ENCODE data around the gene CALN1. TPM values are rescaled to one million over a fixed set of nuclear protein-coding genes. Genes with fewer than 3 reads are reported as not detected.

The CALN1 gene
- polyA plus RNA-seq, 1 donor (not counting 4 experiments of a cell fraction or from before 2014, with no cell fraction given), result not detected

- no peaks in the 10 kb centered on the region for H3K79me2 ChIP-seq (ENCODE audit: control insufficient read depth, insufficient read depth, low read length)
- H2AFZ ChIP-seq (ENCODE audit: control insufficient read depth, low read length), result no peak overlapping the region
- H3K4me3 ChIP-seq (ENCODE audit: control insufficient read depth in 2 of 3, extremely low read depth in 1 of 3, insufficient read depth in 2 of 3, low read depth in 1 of 3, low read length in 3 of 3), result no peak overlapping the region
- no peak overlapping the region for H3K9ac ChIP-seq (ENCODE audit: control insufficient read depth, extremely low read depth, insufficient read depth, low read length)
- no peaks in the 10 kb centered on the region for H3K27me3 ChIP-seq (ENCODE audit: control insufficient read depth, extremely low read depth, insufficient read depth, low read length)
- no peak for DNase-seq (ENCODE audit: low read depth, low spot score)
- no peaks in the 10 kb centered on the region for H3K4me1 ChIP-seq (ENCODE audit: control insufficient read depth, extremely low read depth, insufficient read depth, low read length)
- H3K27ac ChIP-seq (ENCODE audit: control insufficient read depth, insufficient read depth, low read length), result no peak overlapping the region
- H4K20me1 ChIP-seq (ENCODE audit: control insufficient read depth, extremely low read depth, insufficient read depth, low read length), result no peaks in the 10 kb centered on the region
- FAIRE-seq, result no peak
- dilution Hi-C loops (cut with MboI; ENCODE audit: extremely low pct_ligation_motif_present, low sequenced_read_pairs), result no loop called here
- H3K4me2 ChIP-seq (ENCODE audit: control insufficient read depth, extremely low read depth, insufficient read depth, low read depth, low read length), result no peak overlapping the region
- H3K9me1 ChIP-seq (ENCODE audit: control insufficient read depth, extremely low read depth, insufficient read depth, low read length), result no peaks in the 10 kb centered on the region
- H3K36me3 ChIP-seq (ENCODE audit: control insufficient read depth in 2 of 2, extremely low read depth in 1 of 2, insufficient read depth in 2 of 2, low read length in 2 of 2), result no peaks in the 10 kb centered on the region
- TF ChIP-seq CTCF (optimal IDR thresholded peaks at IDR 0.05 in 1 of 3, IDR thresholded peaks at IDR 0.05 in 1 of 3, conservative IDR thresholded peaks at IDR 0.05 in 1 of 3; ENCODE audit: extremely low read depth in 1 of 3, insufficient read depth in 2 of 3, low read length in 3 of 3) (no peak), EZH2 (IDR thresholded peaks at IDR 0.05; ENCODE audit: low read length) (no peak)
- H3K9me3 ChIP-seq (ENCODE audit: control insufficient read depth, low read depth, low read length), result peaks cover 7% of the 10 kb centered on the region
Measured at GRCh38 chr7:71984348-71984747, 427.8 kb downstream of the CALN1 start.

GRCh38 chr7:71982851-71983250, 429.3 kb downstream of the CALN1 start:
- TF ChIP-seq CTCF (optimal IDR thresholded peaks at IDR 0.05 in 1 of 3, IDR thresholded peaks at IDR 0.05 in 1 of 3, conservative IDR thresholded peaks at IDR 0.05 in 1 of 3; ENCODE audit: extremely low read depth in 1 of 3, insufficient read depth in 2 of 3, low read length in 3 of 3) (no peak), EZH2 (IDR thresholded peaks at IDR 0.05; ENCODE audit: low read length) (no peak)
- DNase-seq (ENCODE audit: low read depth, low spot score), result no peak
- no peak for FAIRE-seq
- H2AFZ ChIP-seq (ENCODE audit: control insufficient read depth, low read length), result no peak overlapping the region
- dilution Hi-C loops (cut with MboI; ENCODE audit: extremely low pct_ligation_motif_present, low sequenced_read_pairs), result no loop called here
- H4K20me1 ChIP-seq (ENCODE audit: control insufficient read depth, extremely low read depth, insufficient read depth, low read length), result no peaks in the 10 kb centered on the region
- no peaks in the 10 kb centered on the region for H3K27me3 ChIP-seq (ENCODE audit: control insufficient read depth, extremely low read depth, insufficient read depth, low read length)
- no peaks in the 10 kb centered on the region for H3K4me1 ChIP-seq (ENCODE audit: control insufficient read depth, extremely low read depth, insufficient read depth, low read length)
- no peaks in the 10 kb centered on the region for H3K9me1 ChIP-seq (ENCODE audit: control insufficient read depth, extremely low read depth, insufficient read depth, low read length)
- H3K36me3 ChIP-seq (ENCODE audit: control insufficient read depth in 2 of 2, extremely low read depth in 1 of 2, insufficient read depth in 2 of 2, low read length in 2 of 2), result no peaks in the 10 kb centered on the region
- H3K27ac ChIP-seq (ENCODE audit: control insufficient read depth, insufficient read depth, low read length), result no peak overlapping the region
- no peaks in the 10 kb centered on the region for H3K79me2 ChIP-seq (ENCODE audit: control insufficient read depth, insufficient read depth, low read length)
- no peak overlapping the region for H3K4me2 ChIP-seq (ENCODE audit: control insufficient read depth, extremely low read depth, insufficient read depth, low read depth, low read length)
- H3K9me3 ChIP-seq (ENCODE audit: control insufficient read depth, low read depth, low read length), result peaks cover 5% of the 10 kb centered on the region
- no peak overlapping the region for H3K4me3 ChIP-seq (ENCODE audit: control insufficient read depth in 2 of 3, extremely low read depth in 1 of 3, insufficient read depth in 2 of 3, low read depth in 1 of 3, low read length in 3 of 3)
- no peak overlapping the region for H3K9ac ChIP-seq (ENCODE audit: control insufficient read depth, extremely low read depth, insufficient read depth, low read length)
